Activated CD4-positive, CD25-positive, alpha-beta regulatory T cell treated with anti-CD3 and anti-CD28 coated beads, Interleukin-2, amount 50 U/mL, for 24 hours (primary cell): ENCODE data around the gene HOXA4.

Experiments used
- ATAC-seq, 2 donors: fragments of 150-1000 bp; cut with Tn5 transposase; one replicate each; pipeline ENCODE4 v1.10.0; 2021; ENCODE audit warnings: mild to moderate bottlenecking in 1 of 2, moderate library complexity in 1 of 2

Gene HOXA4

GRCh38 chr7:27115221-27116026 is 15.1 kb downstream of the HOXA4 start:
- no peak for ATAC-seq

DNA sequence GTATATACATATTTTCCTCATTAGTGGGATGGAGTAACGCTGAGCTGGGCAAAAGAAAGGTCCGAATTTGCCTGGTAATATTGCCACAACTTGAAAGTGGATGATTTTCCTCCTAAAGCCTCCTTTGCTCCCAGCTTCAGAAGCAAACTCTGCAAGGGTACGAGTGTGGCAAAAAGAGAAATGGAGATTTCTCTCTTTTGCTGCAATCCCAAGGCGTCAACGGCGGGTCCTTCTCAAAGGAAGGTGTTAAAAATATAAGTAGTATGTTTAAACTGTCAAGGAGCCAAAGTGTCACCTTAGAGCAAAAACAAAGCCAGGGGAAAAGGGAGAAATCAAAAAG is 15.7 kb downstream of the HOXA4 start:
- ATAC-seq, result no peak

GRCh38 chr7:27113991-27114769 is 16.4 kb downstream of the HOXA4 start:
- no peak for ATAC-seq

DNA sequence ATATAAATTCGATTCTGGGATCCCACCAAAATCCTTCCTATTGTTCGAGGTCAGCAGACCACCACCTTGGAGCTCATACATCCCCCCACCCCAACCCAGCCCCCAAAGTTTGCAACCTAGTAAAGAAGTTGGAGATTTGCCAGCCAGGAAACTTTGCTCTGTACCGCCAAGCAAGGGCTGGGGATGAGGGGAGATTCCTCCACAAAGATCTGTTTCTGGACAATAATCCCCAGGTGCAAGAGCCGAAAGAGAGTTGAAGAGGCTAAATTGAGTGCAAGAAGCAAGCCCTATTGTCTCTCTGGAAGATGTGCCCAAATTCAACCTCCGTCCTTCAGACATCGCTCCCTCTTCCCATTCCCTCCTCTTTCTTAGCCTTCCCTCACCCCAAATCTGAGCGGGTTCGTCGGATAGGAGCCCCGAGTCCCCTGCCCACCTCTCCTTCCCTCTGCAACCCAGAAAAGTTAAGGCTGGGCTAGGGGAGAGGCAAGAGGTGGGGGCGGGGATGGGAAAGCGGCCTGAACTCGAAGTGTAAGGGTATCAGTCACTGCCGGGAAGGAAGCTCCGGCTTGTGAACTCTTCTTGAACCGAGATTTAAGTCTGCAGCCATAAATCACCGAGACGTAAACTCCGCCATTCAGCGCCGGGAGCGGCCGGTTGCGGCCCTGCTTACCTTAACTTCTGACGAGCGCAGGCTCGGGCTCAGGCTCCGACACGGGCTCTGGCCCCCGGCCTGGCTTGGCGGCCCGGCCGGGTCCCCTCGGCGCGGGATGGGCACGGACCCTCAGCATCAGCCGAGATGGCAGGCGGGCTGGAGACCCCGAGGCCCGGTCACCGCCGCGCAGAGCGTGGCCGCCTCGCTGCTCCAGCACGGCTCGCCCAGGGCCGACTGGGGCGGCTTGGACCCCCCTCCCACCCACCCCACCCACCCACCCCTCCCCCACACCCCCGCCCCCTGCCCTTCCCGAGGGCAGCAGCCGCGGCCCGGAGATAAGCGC is 17.3 kb downstream of the HOXA4 start:
- ATAC-seq, result no peak

- ATAC-seq, result no peak
Measured at GRCh38 chr7:27112361-27112760, 18.2 kb downstream of the HOXA4 start.

DNA sequence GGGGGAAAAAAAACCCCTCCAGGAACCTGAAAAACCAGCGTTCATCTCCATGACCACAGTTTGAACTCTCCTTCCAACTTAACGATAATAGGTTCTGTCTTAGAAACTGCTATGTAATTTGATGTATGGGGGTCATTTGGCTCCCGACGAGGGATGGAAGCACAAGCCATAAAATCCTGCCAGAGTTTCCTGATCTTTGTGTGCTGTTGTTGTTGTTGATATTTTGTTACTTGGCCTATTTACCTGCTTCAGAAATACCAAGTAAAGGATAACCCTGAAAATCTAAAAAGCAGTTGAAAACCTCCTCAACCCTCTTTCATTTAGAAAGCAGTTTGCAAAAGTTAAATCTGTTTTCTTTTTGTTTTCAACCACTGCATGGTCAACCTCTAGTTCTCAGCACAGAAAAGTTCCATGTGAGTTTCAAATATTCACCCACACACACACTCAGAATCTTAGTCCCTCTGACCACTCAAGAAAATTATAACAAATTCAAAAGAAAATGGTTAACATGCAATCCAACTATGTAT is 18.7 kb downstream of the HOXA4 start:
- ATAC-seq, result no peak

DNA sequence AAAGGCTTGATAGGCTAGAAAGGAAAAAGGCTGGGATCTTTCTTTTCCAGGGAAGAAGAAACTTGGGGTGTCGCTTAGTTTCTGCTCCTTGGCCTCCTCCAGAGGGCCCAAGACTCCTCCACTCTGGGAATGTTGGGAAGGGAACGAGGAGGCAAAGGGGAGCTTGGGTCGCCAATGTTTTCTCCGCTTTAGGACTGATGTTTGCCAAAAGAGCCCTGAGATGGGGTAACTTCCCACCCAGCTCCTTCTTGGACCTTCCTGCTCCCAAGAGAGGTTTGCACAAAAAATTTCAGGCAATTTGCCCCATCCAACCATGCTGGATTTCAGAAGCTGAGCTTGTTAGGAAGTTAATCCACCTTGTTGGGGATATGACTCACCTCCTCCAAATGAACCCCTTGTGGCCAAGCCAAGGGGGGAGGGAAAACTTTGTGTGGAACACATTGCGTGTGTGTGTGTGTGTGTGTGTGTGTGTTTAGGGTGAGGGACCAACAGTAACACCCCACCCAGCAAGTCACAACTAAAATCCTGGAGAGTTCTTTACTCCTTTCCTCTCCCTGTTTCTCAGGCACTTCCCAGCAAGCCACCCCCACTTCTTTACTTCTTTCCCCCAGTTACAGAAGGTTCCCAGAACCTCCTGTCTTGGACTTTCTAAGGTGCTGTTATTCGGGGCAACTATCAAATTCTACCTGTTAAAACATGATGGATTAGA is 19.4 kb downstream of the HOXA4 start:
- no peak for ATAC-seq

DNA sequence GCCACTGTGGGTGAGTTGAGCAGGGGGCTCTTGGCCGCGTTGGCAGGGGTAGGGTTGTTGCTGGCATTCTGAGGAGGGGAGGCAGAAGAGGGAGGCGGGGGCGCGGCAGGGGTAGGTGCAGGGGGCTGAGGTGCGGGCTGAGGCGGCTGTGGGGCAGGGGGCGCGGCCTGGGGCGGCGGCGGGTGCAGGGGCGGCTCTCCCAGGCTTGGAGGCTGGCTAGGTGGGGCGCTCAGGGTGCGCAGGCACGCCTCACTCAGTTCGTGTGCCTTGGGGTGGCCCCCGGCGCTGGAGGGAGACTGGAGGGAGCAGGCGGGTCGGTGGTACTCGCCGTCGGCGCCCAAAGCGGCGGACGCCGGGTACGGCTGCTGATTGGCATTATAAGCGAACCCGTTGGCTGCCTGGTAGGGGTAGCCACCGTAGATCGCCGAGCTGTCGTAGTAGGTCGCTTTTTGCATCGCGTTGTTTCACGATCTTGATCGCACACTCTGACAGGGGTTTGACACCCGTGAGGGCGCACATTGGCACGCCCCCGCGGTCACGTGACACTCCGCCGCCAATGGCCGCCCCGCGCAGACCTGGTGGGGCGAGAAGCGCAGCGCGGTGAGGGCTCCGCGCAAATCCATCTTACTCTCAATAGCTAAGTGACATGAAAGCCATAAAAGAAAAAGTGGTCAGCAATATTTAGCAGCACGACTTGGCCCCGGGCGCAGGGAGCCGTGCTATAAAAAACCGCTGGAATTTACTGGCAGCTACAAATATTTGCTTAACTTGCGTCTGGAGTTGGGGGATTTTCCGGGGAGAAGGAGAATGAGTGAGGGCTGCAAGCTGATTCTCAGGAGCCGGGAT is 20.1 kb downstream of the HOXA4 start:
- no peak for ATAC-seq

- no peak for ATAC-seq
Measured at GRCh38 chr7:27109466-27110185, 20.9 kb downstream of the HOXA4 start.

DNA sequence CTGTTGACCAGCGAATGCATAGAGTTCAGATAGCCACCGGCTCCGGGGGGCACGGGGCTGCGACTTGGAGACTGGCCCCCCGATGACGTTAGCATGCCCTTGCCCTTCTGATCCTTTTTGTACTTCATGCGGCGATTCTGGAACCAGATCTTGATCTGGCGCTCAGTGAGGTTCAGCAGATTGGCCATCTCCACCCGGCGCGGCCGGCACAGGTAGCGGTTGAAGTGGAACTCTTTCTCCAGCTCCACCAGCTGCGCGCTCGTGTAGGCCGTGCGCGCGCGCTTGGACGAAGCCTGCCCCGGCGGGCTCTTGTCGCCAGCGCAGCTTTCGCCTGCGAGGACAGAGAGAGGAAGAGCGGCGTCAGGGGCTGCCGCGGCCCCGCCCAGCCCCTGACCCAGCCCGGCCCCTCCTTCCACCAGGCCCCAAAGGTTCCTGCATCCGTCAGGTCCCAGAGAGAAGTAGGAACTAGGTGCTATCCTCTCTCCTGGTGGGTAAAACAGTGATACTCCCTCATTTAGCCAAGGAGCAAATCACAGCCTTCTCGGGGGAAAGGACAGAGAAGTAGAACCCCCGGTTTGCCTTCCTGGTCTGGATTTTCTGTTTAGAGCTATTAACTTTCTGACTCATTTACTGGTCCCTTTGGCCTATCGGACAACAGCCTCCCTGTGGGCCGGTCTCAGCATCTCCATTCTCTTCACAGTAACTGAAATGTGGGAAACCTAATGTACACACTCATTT is 22.0 kb downstream of the HOXA4 start:
- ATAC-seq, result no peak

DNA sequence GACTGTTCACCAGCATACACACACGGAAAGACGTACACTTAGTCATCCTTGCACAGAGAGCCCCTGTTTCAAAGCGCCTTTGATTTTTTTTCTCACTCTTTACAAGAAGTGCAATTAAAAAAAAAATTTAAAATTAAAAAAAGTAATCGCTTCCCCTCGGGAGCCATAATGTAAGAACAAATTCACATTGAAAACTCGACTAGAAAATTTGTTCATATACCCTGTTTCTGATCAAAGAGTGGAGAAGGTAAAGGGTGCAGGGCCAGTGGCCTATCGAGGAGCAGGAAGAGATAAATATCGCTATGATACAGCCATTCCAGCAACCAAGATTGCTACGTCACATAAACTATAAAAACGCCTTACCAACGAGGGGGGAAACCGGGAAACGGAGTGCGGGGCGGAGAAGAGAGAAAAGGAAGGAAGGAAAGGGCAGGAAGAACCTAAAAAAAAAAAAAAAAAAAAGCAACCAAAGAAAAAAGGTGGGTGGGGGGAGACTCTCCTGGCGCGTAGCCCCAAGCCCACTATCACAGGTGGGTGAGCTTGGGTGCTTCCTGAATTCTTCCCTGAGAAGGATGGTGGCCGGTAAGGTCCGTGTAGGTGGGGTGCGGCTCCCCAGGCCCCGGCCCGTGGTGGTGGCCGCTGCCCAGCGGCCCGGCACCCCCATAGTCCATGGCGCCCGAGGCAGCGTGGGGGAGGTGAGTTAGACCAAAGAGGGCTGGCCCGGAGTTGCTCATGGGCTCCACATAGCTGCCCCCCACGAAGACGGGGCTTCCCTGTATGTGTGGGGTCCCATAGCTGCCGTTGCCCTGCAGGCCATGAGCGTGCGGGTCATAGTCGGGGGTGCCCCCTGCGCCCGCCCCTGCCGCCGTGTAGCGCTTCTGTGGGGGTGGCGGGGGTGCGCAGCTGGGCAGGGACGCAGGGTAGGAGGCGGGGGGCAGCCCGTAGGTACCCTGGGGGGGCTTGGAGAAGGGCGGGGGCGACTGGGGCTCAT is 22.9 kb downstream of the HOXA4 start:
- no peak for ATAC-seq

DNA sequence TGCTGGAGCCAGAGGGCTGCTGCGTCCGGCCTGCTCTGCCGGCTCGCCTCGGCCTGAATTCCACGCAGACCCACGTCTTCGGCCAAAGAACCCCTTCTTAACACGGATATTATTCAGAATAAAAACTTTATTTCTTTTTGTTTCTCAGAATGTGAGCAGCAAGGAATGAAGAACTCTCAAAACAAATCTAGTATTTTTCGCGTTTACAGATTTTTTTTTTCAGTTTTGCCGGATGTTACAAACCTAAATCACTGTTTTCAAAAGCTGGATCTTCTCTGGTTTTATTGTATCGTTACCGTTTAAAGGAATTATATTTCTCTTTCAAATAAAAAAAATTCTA is 23.7 kb downstream of the HOXA4 start:
- ATAC-seq, result no peak

GRCh38 chr7:27106181-27106900 is 24.2 kb downstream of the HOXA4 start:
- ATAC-seq, result no peak

GRCh38 chr7:27105301-27106031 is 25.1 kb downstream of the HOXA4 start:
- no peak for ATAC-seq

DNA sequence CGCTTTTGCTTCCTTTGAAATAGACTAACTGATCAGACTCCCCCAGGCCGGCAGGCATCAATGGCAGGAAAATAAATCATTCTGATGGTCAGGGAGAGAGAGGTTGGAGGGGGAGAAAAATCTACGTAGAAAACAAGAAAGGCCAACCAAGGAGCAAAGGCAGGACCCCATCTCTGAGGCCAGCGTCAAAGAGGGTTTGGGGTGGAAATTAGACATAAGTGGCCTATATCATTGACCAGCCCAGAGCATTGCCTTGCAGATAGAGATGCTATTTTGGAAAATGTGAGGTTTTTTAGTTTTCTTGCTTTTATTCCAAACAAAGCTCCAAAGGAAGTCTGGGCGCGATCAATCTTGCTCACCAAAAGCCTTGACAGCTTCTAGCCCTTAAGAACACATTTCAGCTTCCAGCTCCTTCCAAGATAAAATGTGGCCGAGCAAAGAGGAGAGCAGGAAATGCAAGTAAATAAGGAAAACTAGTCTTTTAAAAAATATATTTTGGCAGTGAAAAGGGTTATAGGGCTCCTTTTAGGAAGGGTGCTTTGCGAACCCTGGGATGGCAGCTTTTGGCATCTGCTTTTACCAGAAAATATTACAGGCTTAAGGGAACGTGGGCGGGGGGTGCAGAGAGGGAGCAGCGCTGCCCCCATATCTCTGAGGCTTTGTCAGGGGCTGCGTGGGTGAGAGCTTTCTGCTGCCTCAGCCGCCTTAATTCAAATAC is 26.1 kb downstream of the HOXA4 start:
- no peak for ATAC-seq

DNA sequence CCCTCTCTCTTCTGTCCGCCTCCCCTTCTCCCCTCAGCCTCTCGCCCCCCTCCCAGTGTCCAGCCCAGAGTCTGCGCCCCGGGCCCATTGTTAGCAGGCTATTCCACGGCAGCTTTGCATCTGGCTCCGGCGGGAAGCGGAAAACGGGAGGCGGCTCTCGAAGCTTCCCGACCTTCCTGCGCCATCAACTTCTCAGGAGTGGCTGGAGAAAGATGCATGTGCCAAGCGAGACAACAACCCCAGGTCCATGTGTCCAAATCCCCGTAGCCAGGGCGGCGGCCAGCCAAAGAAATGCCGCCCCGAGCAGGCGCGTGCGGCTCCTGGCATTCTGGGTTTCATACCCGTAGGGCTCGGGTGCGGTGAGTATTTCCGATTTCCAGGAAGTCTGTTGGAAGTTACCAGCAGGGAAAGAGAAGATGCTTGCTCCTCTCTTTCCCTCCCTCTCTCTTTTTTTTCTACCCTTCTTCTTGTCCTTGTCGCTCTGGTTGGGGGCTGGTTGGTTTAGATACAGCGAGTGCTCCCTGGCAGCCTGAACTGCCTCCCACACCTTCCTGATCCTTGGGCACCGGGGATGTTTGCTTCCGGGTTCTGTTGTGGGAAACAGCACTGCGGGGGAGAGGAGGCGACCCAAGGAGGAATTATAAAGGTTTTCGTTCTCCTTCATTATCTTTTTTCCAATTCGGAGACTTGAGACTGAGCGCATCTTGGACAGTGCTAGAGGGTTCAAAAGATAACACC is 26.9 kb downstream of the HOXA4 start:
- ATAC-seq, result no peak
